HG03135 (cell line): ENCODE measurements around the gene MARCHF6.

Experiments used
- ATAC-seq: cut with Tn5 transposase; IDR thresholded peaks from one replicate; pipeline ENCODE4 v1.9.1; 2021; ENCODE audit warnings: mild to moderate bottlenecking, moderate library complexity; ENCODE audit not compliant: unreplicated experiment

MARCHF6 gene

DNA sequence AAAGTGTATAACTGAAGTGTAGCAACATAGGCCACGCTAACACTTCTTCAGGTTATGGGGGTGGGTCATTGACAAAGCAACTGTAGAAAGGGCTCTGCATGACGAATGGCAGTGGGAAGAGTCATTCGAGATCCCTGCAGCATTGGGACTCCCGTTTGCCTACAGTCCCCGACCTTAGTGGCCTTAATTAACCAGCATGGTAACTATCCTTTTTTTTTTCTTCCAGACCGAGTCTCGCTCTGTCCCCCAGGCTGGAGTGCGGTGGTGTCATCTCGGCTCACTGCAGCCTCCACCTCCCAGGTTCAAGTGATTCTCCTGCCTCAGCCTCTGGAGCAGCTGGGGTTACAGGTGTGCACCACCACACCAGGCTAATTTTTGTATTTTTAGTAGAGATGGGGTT is 31.6 kb upstream of the MARCHF6 start:
- no peak for ATAC-seq

DNA sequence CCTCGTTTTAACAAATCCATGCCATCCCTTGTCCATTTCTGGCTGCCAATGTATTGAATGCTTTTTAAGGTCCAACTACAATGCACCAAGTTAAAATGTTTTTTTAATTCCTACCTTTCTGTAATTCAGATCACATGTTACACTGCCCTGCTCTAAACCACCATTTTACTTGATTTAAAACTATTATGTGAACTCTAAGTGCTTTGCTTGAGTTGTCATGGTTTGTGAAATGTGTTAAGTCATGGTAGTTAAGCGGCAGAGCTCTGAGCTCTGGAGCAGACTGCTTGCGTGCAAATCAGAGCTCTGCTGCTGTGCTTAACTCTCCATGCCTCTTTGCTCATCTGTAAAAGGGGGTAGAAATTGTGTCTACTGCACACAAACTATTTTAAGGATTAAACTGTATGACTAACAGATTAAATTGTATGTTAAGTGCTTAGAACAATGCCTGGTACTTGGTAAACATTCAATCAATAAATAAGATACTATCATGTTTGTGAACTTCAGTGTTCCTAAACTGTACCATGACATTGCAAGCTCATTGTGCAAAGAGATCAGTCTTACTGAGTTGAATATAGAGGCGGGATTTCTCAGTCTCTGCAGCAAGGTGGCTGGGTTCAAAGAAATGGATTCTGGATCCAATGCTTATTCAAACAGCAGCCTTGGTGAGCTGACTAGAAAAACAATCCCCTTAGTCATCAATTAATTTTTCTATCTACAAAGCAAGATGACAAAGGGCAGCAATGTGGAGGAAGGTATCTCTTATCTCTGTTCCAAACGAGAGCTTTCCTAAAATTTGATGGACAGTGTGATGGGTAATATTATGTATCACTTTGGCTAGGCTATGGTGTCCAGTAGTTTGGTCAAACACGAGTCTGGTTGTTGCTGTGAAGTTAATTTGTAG is 29.7 kb upstream of the MARCHF6 start:
- no peak for ATAC-seq

DNA sequence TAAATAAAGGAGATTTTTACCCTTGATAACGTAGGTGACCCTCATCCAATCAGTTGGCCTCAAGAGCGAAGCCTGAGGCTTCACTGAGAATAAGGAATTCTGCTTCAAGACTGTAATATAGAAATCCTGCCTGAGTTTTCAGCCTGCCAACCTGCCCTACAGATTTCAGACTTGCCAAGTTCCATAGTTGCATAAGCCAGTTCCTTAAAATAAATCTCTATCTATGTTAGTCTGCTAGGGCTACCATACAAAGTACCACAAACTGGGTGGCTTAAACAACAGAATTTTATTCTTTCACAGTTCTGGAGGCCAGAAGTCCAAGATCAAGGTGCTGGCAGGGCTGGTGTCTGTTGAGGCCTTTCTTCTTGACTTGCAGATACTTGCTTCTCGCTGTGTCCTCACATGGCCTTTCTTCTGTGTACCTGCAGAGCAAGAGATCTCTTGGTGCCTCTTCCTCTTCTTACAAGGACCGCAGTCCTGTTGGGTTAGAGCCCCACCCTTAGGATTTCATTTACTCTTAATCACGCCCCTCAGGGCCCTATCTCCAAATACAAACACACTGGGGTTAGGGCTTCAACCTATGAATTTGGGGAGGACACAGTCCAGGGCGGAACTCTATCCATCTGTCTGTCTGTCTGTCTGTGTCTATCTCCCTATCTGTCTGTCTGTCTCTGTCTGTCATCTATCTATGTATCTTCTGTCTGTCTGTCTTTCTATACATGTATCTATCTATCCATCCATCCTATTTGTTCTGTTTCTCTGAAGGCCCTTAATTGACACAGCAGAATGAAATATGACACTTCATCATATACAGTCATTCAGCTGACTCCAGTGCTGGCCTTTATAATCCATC is 28.8 kb upstream of the MARCHF6 start:
- no peak for ATAC-seq

DNA sequence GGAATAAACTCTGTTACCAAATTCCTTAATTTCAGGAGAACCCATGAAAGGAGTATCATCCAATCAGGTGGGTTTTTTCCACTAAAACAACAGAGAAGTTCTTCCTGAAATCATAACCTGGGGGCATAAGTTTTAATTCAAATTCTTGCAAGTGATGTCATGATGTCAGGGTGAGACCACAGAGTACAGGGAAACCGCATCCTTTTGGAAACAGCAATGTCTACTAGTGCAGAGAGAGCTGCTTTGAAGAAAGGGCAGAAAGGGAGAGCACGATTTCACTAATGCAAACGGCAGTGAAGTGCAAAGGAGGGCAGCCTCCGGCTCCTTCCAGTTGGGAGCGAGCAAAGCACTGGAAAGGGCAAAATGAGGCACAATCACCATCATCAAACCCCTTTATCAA is 25.2 kb upstream of the MARCHF6 start:
- no peak for ATAC-seq

DNA sequence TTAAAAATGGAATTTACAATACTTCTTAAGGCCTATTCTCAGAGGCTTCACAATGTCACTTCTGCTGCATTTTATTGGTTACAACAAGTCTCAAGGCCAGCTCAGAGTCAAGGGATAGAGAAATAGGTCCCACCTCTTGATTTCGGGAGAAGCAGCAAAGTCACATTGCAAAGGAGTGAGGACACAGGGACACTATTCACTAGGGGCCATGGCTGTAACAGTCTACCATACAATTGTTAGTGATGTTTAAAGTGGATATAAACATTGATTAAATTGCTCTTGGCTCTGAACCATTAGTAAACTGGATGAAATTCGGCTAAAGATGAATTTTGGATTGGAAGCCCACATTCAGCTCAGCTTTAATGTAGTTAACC is 24.1 kb upstream of the MARCHF6 start:
- ATAC-seq, result no peak

DNA sequence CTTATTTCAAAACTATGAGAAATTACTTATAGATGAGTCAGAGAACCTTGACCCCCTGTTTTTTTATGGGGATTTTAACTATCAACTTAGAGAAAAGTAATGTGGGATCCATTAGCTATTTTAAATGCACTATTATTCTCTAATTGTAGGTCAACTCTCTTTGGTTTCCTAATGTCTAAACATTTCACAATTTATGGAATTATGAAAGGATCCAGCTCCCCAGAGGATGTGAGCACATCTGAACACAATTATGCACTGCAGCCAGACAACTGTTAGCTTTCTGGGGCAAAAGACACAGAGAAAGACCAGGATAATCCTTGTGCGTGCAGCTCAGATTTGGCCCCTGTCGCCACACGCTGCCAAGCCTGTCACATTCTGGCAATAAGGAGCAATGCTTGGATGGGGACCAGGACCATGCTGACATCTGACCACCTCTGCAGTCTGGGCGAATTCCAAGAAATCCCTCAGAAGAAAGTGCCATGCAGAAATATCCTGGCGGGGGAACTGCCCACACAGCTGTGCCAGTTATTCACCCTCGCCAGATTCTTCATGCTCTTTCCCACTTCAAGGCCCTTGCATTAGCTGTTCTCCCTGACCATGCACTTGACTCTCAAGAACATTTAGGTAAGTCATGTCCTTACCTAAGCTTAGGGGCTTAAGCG is 23.5 kb upstream of the MARCHF6 start:
- ATAC-seq, result no peak

DNA sequence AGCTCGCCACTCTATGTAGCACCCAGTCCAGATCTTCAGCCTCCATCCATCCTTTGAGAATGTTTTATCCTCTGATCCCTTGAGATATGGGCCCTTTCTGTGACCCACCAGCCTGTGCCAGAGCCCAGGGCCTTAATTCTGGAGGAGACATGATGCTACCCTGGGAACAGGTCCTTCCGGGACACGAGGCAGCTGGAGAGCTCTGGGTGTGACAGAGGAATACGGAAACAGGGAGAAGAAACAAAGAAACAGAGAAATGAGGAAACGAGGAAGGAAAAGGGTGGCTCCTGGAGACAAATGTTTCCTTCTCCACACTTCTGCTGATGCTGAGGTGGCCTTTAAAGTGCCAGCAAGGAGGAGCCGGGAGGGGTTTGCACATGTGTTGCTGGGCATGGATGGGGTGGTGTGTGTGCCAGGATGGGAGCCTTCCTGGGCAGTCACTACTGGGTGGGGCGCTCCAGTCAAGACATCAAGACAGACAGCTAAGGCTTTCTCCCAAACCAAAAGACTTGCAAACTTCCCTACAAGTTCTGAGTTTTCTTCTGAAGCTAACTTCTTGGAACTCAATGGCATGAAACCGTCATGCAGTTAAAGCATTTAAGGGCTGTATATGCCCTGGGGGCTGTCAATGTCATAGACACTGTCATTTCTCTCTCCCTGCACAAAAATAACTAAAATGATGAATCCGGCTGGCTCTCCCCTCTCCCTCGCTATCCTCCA is 22.8 kb upstream of the MARCHF6 start:
- ATAC-seq, result no peak

DNA sequence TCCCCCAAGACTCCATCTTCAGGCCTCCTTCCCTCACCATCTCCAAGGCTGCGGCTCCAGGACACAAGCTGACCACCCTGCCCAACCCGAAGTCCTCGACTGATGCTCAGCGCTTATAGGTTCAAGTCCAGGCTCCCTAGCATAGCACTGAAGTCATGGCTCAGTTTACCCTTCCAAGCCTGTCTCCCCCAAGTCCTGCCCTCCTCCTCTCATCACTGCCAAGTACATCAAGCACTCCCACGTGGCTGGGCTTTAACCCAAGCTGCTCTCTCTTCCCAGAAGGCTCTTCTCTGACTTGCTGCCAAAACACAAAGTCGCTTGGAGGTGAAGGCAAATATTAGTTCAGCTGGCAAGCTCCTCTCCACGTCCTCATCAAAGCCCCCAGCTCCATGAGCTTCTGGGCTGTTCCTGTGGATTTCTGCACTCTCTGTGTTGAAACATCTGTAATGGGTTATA is 22.1 kb upstream of the MARCHF6 start:
- ATAC-seq, result no peak

DNA sequence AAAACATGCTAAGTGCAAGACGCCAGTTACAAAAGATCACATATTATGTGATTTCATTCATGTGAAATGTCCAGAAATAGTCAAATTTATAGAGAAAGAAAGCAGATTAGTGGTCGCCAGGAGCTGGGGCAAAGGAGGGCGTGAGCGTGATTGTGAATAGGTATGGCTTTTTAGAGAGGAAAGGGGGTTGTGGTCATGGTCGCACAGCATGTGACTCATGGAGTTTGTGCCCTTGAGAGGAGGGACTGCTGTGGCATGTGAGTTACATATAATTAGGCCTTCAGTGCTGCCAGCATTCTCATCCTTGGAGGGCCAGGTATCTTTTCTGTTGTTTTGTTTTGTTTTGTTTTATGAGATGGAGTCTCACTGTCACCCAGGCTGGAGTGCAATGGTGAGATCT is 21.2 kb upstream of the MARCHF6 start:
- no peak for ATAC-seq

DNA sequence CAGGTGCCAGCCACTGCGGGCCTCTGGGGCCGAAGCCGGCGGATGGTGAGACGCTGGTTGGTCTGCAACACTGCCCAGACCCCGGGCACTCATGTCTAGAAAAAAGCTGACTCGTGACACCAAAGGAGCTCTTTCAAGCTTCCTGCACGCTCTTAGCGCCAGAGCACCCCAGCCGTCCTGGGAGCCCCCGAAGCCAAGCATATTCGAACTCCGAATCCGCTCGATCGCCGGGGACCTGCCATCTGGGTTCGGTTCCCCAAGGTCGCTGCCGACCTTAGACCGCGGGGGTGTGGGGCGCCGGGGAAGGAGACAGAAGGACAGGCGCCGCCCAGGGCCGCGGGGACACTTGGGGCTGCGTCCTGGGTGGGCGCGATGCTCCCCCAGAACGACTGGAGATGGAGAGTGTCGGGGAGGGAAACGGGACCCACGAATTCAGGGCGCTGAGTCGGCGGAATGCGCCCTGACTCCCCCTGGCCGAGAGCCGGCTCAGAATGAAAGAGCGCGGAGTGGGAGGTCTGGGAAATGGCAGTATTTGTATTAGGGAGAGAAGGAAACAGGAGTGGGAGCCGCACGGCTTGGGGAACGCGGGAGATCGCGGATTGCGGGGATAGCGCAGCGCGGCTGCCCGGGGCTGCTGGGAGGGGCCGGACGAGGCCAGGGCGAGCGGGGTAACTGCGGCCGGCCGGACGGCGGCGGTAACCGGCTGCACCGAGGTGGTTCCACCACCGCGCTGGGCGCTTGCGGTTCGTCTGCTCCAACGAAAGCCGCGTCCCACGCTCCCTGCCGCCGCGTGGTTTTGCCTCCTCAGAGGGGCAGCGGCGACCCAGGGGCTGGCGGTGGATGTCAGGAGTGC is 20.1 kb upstream of the MARCHF6 start:
- no peak for ATAC-seq

DNA sequence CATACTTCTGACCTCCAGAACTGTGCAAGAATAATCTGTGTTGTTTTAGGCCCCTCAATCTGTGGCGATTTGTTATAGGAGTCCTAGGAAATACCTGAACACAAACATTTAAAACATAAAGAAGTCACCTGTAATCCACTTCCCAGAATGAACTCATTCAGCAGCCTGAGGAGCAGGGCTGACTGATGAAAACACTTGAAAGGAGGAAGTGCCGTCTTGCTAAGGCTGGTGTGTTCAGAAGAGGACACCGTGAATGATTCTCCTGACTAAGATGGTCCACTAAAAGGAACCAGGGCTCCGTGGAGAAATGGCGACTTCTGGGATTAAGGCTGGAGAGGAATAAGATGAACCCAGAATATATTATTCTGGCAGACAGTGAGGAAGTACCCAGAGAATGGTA is 18.7 kb upstream of the MARCHF6 start:
- no peak for ATAC-seq

DNA sequence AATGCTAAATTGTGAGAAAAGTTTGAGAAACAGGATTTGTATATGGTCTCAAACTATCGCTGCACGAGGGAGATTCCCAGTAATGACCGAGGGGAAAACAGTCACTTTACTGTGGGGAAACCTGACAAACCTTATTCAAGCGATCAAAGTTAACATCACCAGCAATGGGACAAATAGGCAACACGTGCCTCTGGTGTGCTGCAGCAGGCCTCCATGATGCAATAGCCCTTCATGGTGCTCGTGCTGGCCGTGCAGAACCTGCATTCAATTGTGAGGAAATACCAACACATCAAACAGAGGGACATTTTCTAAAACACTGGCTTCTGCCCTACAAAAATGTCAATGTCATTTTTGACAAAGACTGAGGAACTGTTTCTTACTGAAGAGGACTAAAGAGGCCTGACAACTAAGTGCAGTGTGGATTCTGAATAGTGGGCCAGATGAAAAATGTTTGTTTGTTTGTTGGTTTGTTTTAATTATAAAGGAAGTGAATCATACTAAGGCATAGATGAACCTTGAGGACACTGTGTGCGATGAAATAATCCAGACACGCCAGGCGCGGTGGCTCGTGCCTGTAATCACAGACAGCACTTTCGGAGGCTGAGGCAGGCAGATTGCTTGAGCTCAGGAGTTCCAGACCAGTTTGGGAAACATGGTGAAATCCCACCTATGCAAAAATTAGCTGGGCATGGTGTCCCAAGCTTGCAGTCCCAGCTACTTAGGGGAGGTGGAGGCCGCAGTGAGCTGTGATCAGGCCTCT is 17.6 kb upstream of the MARCHF6 start:
- no peak for ATAC-seq

DNA sequence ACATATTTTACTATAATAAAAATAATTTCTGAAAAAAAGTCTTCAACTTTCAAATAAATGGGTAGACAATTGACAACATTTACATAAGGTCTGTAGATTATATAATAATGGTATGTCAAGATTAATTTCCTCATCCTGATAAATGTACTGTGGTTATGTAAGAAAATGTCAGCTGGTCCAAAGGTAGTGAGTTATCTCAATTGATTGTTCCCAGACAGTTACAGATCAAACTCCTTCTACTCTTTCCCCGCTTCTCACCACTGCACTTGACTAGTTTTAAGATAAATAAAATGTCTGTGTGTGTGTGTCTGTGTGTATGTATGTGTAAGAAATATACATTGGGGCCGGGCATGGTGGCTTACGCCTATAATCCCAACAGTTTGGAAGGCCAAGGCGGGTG is 16.4 kb upstream of the MARCHF6 start:
- no peak for ATAC-seq

DNA sequence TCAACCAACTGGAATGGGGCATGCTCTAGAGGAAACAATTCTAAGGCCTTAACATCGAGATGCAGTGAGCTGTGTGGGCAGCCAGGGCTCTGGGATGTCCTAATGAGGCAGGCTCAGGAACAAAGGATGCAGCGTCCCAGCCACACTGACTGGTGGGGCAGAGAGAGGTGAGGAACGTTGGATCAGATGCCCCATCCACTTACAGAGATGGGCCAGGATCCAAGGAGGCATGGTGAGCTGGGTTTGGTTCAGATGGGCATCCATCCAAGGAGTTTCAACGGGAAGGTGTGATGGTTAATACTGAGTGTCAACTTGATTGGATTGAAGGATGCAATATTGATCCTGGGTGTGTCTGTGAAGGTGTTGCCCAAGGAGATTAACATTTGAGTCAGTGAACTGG is 15.5 kb upstream of the MARCHF6 start:
- ATAC-seq, result no peak

DNA sequence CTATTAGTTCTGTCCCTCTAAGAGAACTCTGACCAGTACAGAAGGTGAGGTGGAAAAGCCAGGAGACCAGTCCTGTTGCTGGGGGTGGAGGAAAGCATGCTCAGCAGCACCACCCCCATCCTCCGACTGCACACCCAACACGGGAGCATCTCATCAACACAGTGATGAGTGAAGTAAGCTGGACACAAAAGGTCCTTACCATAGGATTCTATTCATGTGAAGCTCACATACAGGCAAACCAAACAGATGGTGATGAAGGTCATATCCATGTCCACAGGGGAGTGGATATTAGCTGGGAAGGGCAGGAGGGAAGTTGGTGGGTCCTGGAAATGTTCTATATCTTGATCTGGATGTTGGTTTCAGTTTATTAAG is 14.8 kb upstream of the MARCHF6 start:
- ATAC-seq, result no peak

DNA sequence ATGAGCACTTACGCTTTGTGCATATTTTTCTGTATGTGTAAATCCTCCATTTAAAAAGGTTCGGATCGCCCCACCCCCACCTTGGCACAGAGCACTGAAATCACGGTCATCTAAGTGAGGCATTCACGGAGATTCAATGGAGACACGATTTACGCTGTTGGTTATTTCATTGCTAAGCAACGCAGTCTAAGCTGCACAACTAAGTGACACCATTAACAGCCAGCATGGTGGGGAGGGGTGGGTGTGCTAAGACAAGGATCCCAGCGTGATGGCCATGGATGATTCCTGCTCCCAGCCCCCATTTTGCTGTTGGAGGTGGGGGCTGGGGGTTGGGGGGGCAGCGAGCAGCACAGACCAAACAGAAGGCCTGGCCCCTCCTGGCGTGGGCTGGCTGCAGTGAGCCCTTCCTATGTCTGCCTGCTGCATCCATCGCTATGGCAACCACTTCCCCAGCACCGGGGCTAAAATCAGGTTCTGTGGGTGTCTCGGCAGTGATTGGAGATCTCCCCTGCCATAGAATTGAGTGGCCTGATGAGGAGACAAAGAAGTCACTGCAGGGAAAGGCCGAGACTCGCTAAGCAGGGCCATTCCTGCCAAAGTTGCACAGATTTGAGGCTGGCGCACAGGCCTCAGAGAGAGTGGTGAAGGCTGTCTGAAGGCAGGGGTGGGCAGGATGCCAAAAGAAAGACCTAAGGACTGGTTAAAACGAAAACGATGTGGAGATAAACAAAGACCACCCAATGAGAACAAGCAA is 14.3 kb upstream of the MARCHF6 start:
- no peak for ATAC-seq

DNA sequence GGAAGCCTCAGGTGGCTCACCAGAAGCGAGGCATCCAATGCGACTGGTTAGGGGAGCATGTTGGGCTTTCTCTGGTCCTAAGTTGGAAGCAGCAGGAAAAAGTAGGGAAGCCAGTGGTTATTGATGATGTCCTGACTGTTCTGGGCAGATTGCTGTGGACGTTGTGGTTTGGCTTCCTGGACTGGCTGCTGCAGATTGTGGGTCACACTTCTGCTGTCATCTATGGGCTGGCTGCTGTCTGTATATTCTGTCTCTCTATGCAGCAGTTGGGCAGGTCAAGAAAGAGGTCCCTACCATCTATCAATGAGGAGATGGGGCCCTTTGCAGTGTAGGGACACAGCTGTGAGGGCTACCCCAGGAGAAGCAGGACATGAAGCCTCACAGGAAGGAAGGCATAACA is 13.5 kb upstream of the MARCHF6 start:
- ATAC-seq, result no peak

DNA sequence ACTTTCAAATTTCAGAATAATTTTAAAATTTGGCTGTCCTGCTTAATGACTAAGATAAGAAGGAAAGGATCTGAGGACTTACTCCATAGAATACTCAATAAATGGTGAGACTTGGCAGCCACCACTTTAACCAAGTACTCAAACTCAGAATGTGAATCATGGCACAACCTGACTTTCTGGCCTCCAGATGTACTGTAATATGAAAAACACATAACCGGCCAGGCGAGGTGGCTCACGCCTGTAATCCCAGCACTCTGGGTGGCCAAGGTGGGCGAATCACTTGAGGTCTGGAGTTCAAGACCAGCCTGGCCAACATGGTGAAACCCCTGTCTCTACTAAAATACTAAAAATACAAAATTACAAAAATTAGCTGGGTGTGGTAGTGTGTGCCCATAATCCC is 10.0 kb upstream of the MARCHF6 start:
- no peak for ATAC-seq
